ENCODE data around the gene PIGR.

PIGR gene

GRCh38 chr1:206947255-206947654, 989 bp upstream of the PIGR start:
- H3K4me1 ChIP-seq = no peaks in the 10 kb centered on the region
- H3K4me3 ChIP-seq = no peak overlapping the region
- no peak for TF ChIP-seq CTCF (IDR thresholded peaks at IDR 0.05)
- no peak overlapping the region for H3K27ac ChIP-seq
- no peak for DNase-seq
- H3K9me3 ChIP-seq = no peaks in the 10 kb centered on the region
- intact Hi-C loops (cut with DNase I; ENCODE audit: low total_unique reads) = no loop called here
- H3K27me3 ChIP-seq = peaks cover 0 to 30% of the 10 kb centered on the region in 2 donors
- H3K36me3 ChIP-seq = no peaks in the 10 kb centered on the region

GRCh38 chr1:206945779-206946178, 487 bp downstream of the PIGR start:
- intact Hi-C loops (cut with DNase I; ENCODE audit: low total_unique reads) = no loop called here
- Histone ChIP-seq H3K27ac (no peak overlapping the region), H3K9me3 (no peaks in the 10 kb centered on the region), H3K27me3 (peaks cover 0 to 30% of the 10 kb centered on the region in 2 donors), H3K4me1 (no peaks in the 10 kb centered on the region), H3K36me3 (no peaks in the 10 kb centered on the region), H3K4me3 (no peak overlapping the region)
- no peak for DNase-seq
- no peak for TF ChIP-seq CTCF (IDR thresholded peaks at IDR 0.05)

- no peak for DNase-seq
- Histone ChIP-seq H3K36me3 (no peaks in the 10 kb centered on the region), H3K27ac (no peak overlapping the region), H3K4me1 (no peaks in the 10 kb centered on the region), H3K27me3 (peaks cover 0 to 27% of the 10 kb centered on the region in 2 donors), H3K9me3 (no peaks in the 10 kb centered on the region), H3K4me3 (no peak overlapping the region)
- intact Hi-C loops (cut with DNase I; ENCODE audit: low total_unique reads) = no loop called here
- TF ChIP-seq CTCF (IDR thresholded peaks at IDR 0.05) = no peak
These were observed 1.6 kb downstream of the PIGR start for GRCh38 chr1:206944703-206945102.

GRCh38 chr1:206941766-206942418, 4.4 kb downstream of the PIGR start:
- intact Hi-C loops (cut with DNase I; ENCODE audit: low total_unique reads) = no loop called here
- DNase-seq = no peak
- Histone ChIP-seq H3K27ac (no peak overlapping the region), H3K4me3 (no peak overlapping the region), H3K27me3 (peaks cover 0 to 17% of the 10 kb centered on the region in 2 donors), H3K36me3 (no peaks in the 10 kb centered on the region), H3K4me1 (no peaks in the 10 kb centered on the region), H3K9me3 (no peaks in the 10 kb centered on the region)
- TF ChIP-seq CTCF (IDR thresholded peaks at IDR 0.05) = no peak

GRCh38 chr1:206940588-206940936, 5.7 kb downstream of the PIGR start:
- DNase-seq = no peak
- Histone ChIP-seq H3K27me3 (peaks cover 0 to 11% of the 10 kb centered on the region in 2 donors), H3K9me3 (no peaks in the 10 kb centered on the region), H3K36me3 (no peaks in the 10 kb centered on the region), H3K4me3 (no peak overlapping the region), H3K27ac (no peak overlapping the region), H3K4me1 (no peaks in the 10 kb centered on the region)
- intact Hi-C loops (cut with DNase I; ENCODE audit: low total_unique reads) = no loop called here
- TF ChIP-seq CTCF (IDR thresholded peaks at IDR 0.05) = no peak

All from tibial artery (tissue), 4 donors.